Activated naive CD4-positive, alpha-beta T cell treated with anti-CD3 and anti-CD28 coated beads for 36 hours (primary cell): ENCODE measurements around the gene ALG2. TPM values are rescaled to one million over a fixed set of nuclear protein-coding genes. Genes with fewer than 3 reads are reported as not detected.

Source experiments
- CTCF ChIA-PET: fragments of 350-600 bp; sonication (Branson Sonifier 250); formaldehyde crosslinking; loops from one replicate; lab custom pipeline; 2021; ENCODE audit warnings: antibody characterized with exemption; lab: Charles Lee
- DNase-seq: peaks from one replicate; pipeline ENCODE4 v3.0.0-alpha.2; 2020
- H3K27ac Mint-ChIP-seq: one replicate; pipeline ENCODE4 v1.8.0; 2021; ENCODE audit warnings: mild to moderate bottlenecking, mixed read lengths
- H3K27me3 Mint-ChIP-seq: one replicate; pipeline ENCODE4 v1.8.0; 2021; ENCODE audit warnings: low read depth, mixed read lengths
- H3K36me3 Mint-ChIP-seq: one replicate; pipeline ENCODE4 v1.8.0; 2021; ENCODE audit warnings: low read depth, mixed read lengths
- H3K4me1 Mint-ChIP-seq: one replicate; pipeline ENCODE4 v1.8.0; 2021; ENCODE audit warnings: low read depth, mixed read lengths
- H3K4me3 Mint-ChIP-seq: one replicate; pipeline ENCODE4 v1.8.0; 2021; ENCODE audit warnings: mild to moderate bottlenecking, moderate library complexity, mixed read lengths
- H3K9me3 Mint-ChIP-seq: one replicate; pipeline ENCODE4 v1.8.0; 2021; ENCODE audit warnings: mixed read lengths
- intact Hi-C: fragments of 100-400 bp; cut with micrococcal nuclease; formaldehyde crosslinking; loops from one replicate; pipeline ENCODE4 v1.15.1; 2023
- total RNA-seq, 2 experiments: library from RNA; stranded (reverse); gene quantifications; one replicate each; pipeline ENCODE4 v1.2.3, GENCODE V29; 2021

ALG2 gene
- total RNA-seq, 2 experiments from 2014 or later, result 11.3 to 11.8 TPM

- no peaks in the 10 kb centered on the region for H3K9me3 Mint-ChIP-seq
- H3K27ac Mint-ChIP-seq, result no peak overlapping the region
- intact Hi-C loops, result no loop called here
- peaks cover 3% of the 10 kb centered on the region for H3K27me3 Mint-ChIP-seq
- no peak for DNase-seq
- CTCF ChIA-PET, result no interaction called here
- H3K4me1 Mint-ChIP-seq, result peaks cover 18% of the 10 kb centered on the region
- H3K4me3 Mint-ChIP-seq, result no peak overlapping the region
- no peaks in the 10 kb centered on the region for H3K36me3 Mint-ChIP-seq
Measured at GRCh38 chr9:99169086-99169485, 52.7 kb downstream of the ALG2 start.

GRCh38 chr9:99167694-99168093, 54.0 kb downstream of the ALG2 start:
- no peak overlapping the region for H3K27ac Mint-ChIP-seq
- intact Hi-C loops, result no loop called here
- peaks cover 4% of the 10 kb centered on the region for H3K27me3 Mint-ChIP-seq
- CTCF ChIA-PET, result interaction anchor here (1.8 to 2.0 kb wide), 3 partner anchors 17 to 98 kb away, joined by 6 to 7 read pairs (median 7); no protein-coding TSS in a partner anchor
- H3K4me1 Mint-ChIP-seq, result peaks cover 19% of the 10 kb centered on the region
- DNase-seq, result no peak
- no peaks in the 10 kb centered on the region for H3K36me3 Mint-ChIP-seq
- no peaks in the 10 kb centered on the region for H3K9me3 Mint-ChIP-seq
- H3K4me3 Mint-ChIP-seq, result no peak overlapping the region

GRCh38 chr9:99167119-99167518, 54.6 kb downstream of the ALG2 start:
- Mint-ChIP-seq H3K9me3 (no peaks in the 10 kb centered on the region), H3K4me1 (peaks cover 21% of the 10 kb centered on the region), H3K27ac (no peak overlapping the region), H3K36me3 (no peaks in the 10 kb centered on the region), H3K27me3 (peaks cover 6% of the 10 kb centered on the region), H3K4me3 (no peak overlapping the region)
- DNase-seq, result no peak
- intact Hi-C loops, result no loop called here
- CTCF ChIA-PET, result interaction anchor here (1.8 to 2.0 kb wide), 3 partner anchors 17 to 98 kb away, joined by 6 to 7 read pairs (median 7); no protein-coding TSS in a partner anchor

Other genes starting within 250 kb of the ALG2 start
- 10 to 100 TPM; 13.7 to 16.9 TPM for gene TGFBR1, start 116.8 kb downstream of the ALG2 start, total RNA-seq
- 100 to 1,000 TPM; 105 TPM for gene SEC61B, start 340 bp upstream of the ALG2 start, total RNA-seq